ENCODE measurements around the gene RBM15B. TPM values are rescaled to one million over a fixed set of nuclear protein-coding genes. Genes with fewer than 3 reads are reported as not detected.

RBM15B gene
- total RNA-seq, 1 experiment from 2014 or later: 33.7 TPM

DNA sequence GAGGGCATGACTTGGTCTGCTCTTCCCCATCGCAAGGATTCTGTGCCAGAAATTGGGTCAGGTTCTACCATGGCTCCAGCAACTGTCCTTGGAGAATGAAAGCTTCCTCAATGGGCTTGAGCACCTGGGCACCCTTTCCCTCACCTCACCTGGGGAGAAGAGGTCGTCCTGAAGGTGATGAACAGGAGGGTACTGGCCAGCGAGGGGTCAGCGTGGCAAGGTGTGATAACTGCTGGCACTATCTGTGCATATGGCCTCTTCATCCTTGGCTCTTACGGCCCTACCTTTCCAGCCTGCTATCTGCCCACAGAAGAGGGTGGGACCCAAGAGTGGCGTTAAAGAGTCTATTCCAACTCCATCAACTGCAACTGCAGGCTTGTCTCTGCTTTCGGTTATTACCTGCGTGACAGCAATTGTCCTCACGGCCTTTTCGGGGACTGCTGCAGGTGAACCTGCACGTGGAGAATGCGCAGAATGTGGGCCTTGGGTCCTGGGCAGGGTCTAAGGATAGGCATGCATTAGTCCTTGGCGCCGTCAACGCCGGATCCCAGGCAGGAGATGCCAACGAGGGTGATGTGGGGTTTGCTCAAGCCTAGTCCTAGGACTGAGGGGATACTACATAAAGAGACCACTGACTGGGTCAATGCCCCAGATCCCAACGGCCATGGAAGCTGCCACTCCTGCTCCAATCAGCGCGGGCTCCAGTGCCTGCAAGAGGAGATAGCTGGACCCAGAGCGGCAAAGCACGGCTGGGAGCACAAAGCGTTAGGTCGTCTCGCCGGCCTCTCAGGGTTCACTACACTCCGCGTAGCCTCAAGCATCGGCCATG is 625 bp upstream of the RBM15B start:
- DNase-seq: no peak
- no peaks in the 10 kb centered on the region for H3K9me3 ChIP-seq
- Mint-ChIP-seq H3K27ac (ENCODE audit: unreplicated experiment) (no peak overlapping the region), H3K36me3 (ENCODE audit: insufficient read depth, unreplicated experiment) (peaks cover 85% of the 10 kb centered on the region), H3K4me1 (ENCODE audit: low read depth, unreplicated experiment) (peaks cover 34% of the 10 kb centered on the region), H3K9me3 (ENCODE audit: unreplicated experiment) (no peaks in the 10 kb centered on the region), H3K27me3 (ENCODE audit: insufficient read depth, unreplicated experiment) (no peaks in the 10 kb centered on the region), H3K4me3 (ENCODE audit: unreplicated experiment) (peak overlapping the region; percentile 52)
- H3K4me3 ChIP-seq (ENCODE audit: low read depth, low read length): peak overlapping the region; percentile 27
- intact Hi-C loops (cut with micrococcal nuclease; ENCODE audit: unreplicated experiment): loop anchor here (1.0 to 5.0 kb wide), 2 partner anchors 44 to 292 kb away; no protein-coding TSS in a partner anchor
- H3K27me3 ChIP-seq (replicated peaks; ENCODE audit: control insufficient read depth, insufficient read depth, low read length): no peaks in the 10 kb centered on the region
- TF ChIP-seq, protein P1, sequence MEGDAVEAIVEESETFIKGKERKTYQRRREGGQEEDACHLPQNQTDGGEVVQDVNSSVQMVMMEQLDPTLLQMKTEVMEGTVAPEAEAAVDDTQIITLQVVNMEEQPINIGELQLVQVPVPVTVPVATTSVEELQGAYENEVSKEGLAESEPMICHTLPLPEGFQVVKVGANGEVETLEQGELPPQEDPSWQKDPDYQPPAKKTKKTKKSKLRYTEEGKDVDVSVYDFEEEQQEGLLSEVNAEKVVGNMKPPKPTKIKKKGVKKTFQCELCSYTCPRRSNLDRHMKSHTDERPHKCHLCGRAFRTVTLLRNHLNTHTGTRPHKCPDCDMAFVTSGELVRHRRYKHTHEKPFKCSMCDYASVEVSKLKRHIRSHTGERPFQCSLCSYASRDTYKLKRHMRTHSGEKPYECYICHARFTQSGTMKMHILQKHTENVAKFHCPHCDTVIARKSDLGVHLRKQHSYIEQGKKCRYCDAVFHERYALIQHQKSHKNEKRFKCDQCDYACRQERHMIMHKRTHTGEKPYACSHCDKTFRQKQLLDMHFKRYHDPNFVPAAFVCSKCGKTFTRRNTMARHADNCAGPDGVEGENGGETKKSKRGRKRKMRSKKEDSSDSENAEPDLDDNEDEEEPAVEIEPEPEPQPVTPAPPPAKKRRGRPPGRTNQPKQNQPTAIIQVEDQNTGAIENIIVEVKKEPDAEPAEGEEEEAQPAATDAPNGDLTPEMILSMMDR (IDR thresholded peaks at IDR 0.05; ENCODE audit: insufficient read depth in 1 of 2, low read depth in 1 of 2, low read length in 1 of 2, severe bottlenecking in 1 of 2, unreplicated experiment in 1 of 2): peak in 1 of 2 experiments; percentile 86
- ChIA-PET CTCF (interaction anchor here (1.5 kb wide), 1 partner anchor 109 kb away, joined by 21 read pairs; the partner anchor contains the start of gene DCAF1), POLR2A (no interaction called here)
- no TSS peak for BruUV-seq (replicated peaks)
- peaks cover 54% of the 10 kb centered on the region for H3K4me1 ChIP-seq
- H3K36me3 ChIP-seq (ENCODE audit: control insufficient read depth, insufficient read depth, low read length): peaks cover 5% of the 10 kb centered on the region

DNA sequence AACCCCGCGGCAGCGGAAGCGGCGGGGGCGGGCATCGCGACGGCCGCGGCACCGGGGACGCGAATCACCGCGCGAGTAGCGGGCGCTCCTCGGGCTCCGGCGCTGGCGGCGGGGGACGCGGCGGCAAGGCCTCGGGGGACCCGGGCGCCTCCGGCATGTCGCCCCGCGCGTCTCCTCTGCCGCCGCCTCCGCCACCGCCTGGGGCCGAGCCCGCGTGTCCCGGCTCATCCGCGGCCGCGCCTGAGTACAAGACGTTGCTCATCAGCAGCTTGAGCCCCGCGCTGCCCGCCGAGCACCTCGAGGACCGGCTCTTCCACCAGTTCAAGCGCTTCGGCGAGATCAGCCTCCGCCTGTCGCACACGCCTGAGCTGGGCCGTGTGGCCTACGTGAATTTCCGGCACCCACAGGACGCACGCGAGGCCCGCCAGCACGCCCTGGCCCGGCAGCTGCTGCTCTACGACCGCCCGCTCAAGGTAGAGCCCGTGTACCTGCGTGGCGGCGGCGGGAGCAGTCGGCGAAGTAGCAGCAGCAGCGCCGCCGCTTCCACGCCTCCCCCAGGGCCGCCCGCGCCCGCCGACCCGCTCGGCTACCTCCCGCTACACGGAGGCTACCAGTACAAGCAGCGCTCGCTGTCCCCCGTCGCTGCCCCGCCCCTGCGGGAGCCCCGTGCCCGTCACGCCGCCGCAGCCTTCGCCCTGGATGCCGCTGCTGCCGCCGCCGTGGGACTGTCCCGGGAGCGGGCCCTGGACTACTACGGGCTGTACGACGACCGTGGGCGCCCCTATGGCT is 675 bp downstream of the RBM15B start:
- Histone ChIP-seq H3K36me3 (ENCODE audit: control insufficient read depth, insufficient read depth, low read length) (peaks cover 5% of the 10 kb centered on the region), H3K27me3 (replicated peaks; ENCODE audit: control insufficient read depth, insufficient read depth, low read length) (no peaks in the 10 kb centered on the region), H3K4me3 (ENCODE audit: low read depth, low read length) (peak overlapping the region; percentile 90), H3K4me1 (peaks cover 45% of the 10 kb centered on the region), H3K9me3 (no peaks in the 10 kb centered on the region)
- H3K4me1 Mint-ChIP-seq (ENCODE audit: low read depth, unreplicated experiment): peaks cover 39% of the 10 kb centered on the region
- peak in 1 of 2 experiments; percentile 43 for DNase-seq
- H3K4me3 Mint-ChIP-seq (ENCODE audit: unreplicated experiment): peak overlapping the region; percentile 74
- ChIA-PET POLR2A (no interaction called here), CTCF (interaction anchor here (0.5 kb wide), 1 partner anchor 1514 kb away, joined by 6 read pairs; no protein-coding TSS in a partner anchor)
- intact Hi-C loops (cut with micrococcal nuclease; ENCODE audit: unreplicated experiment): loop anchor here (1.0 to 5.0 kb wide), 2 partner anchors 43 to 291 kb away; no protein-coding TSS in a partner anchor
- no peaks in the 10 kb centered on the region for H3K9me3 Mint-ChIP-seq (ENCODE audit: unreplicated experiment)
- H3K36me3 Mint-ChIP-seq (ENCODE audit: insufficient read depth, unreplicated experiment): peaks cover 85% of the 10 kb centered on the region
- no peaks in the 10 kb centered on the region for H3K27me3 Mint-ChIP-seq (ENCODE audit: insufficient read depth, unreplicated experiment)
- BruUV-seq (replicated peaks): no TSS peak
- TF ChIP-seq, protein P1 (IDR thresholded peaks at IDR 0.05; ENCODE audit: insufficient read depth in 1 of 2, low read depth in 1 of 2, low read length in 1 of 2, severe bottlenecking in 1 of 2, unreplicated experiment in 1 of 2): no peak
- peak overlapping the region; percentile 57 for H3K27ac Mint-ChIP-seq (ENCODE audit: unreplicated experiment)
